ENCODE measurements around the gene EXOC8.

GRCh38 chr1:231318015-231318355 is 19.7 kb downstream of the EXOC8 start:
- TF ChIP-seq EP300 (IDR thresholded peaks at IDR 0.05): no peak
- TF ChIP-seq EHMT2 (IDR thresholded peaks at IDR 0.05; ENCODE audit: low read depth): no peak
- no peak for TF ChIP-seq USF2 (IDR thresholded peaks at IDR 0.05)
